H9 (cell line): ENCODE measurements around the gene MIPEP. TPM values are rescaled to one million over a fixed set of nuclear protein-coding genes. Genes with fewer than 3 reads are reported as not detected.

Experiments
- DNase-seq: peaks from one replicate; pipeline ENCODE4 v3.0.0-alpha.2; 2017
- H2AFZ ChIP-seq: one replicate; pipeline ENCODE4 v1.6.1; 2013; ENCODE audit warnings: mild to moderate bottlenecking, low read length, control low read depth, moderate library complexity
- H2AK5ac ChIP-seq: 2 replicates; pipeline ENCODE4 v1.6.1; 2013; ENCODE audit warnings: low read length, control low read depth, mixed read lengths; ENCODE audit not compliant: insufficient read length
- H2BK120ac ChIP-seq: one replicate; pipeline ENCODE4 v1.6.1; 2013; ENCODE audit warnings: low read depth, mild to moderate bottlenecking, low read length, control low read depth, inconsistent platforms; ENCODE audit not compliant: poor library complexity, severe bottlenecking
- H2BK12ac ChIP-seq: 2 replicates; pipeline ENCODE4 v1.6.1; 2013; ENCODE audit warnings: low read length, control low read depth, mixed read lengths, low read depth; ENCODE audit not compliant: insufficient read length
- H2BK15ac ChIP-seq: 2 replicates; pipeline ENCODE4 v1.6.1; 2013; ENCODE audit warnings: low read depth, low read length, control low read depth
- H2BK20ac ChIP-seq: one replicate; pipeline ENCODE4 v1.6.1; 2013; ENCODE audit warnings: low read depth, mild to moderate bottlenecking, low read length, control low read depth, inconsistent platforms; ENCODE audit not compliant: poor library complexity, severe bottlenecking
- H2BK5ac ChIP-seq: 2 replicates; pipeline ENCODE4 v1.6.1; 2013; ENCODE audit warnings: low read length, control low read depth, mixed read lengths; ENCODE audit not compliant: insufficient read length
- H3K14ac ChIP-seq: 2 replicates; pipeline ENCODE4 v1.6.1; 2013; ENCODE audit warnings: low read length, control low read depth; ENCODE audit not compliant: insufficient read depth
- H3K18ac ChIP-seq: 2 replicates; pipeline ENCODE4 v1.6.1; 2013; ENCODE audit warnings: low read depth, mild to moderate bottlenecking, mixed read lengths, low read length, control low read depth; ENCODE audit not compliant: insufficient read length
- H3K23ac ChIP-seq: 2 replicates; pipeline ENCODE4 v1.6.1; 2013; ENCODE audit warnings: low read length, control low read depth, mixed read lengths, low read depth; ENCODE audit not compliant: insufficient read length
- H3K23me2 ChIP-seq: 2 replicates; pipeline ENCODE4 v1.6.1; 2013; ENCODE audit warnings: low read depth, mild to moderate bottlenecking, mixed read lengths, low read length, control low read depth; ENCODE audit not compliant: insufficient read length, poor library complexity, severe bottlenecking
- H3K27ac ChIP-seq: 2 replicates; pipeline ENCODE4 v1.5.1; 2013; ENCODE audit warnings: low read length, control low read depth, mixed read lengths, low read depth; ENCODE audit not compliant: insufficient read length
- H3K27me3 ChIP-seq: 2 replicates; pipeline ENCODE4 v1.6.1; 2013; ENCODE audit warnings: low read length, control low read depth, inconsistent platforms; ENCODE audit not compliant: insufficient read depth
- H3K4ac ChIP-seq: 2 replicates; pipeline ENCODE4 v1.6.1; 2013; ENCODE audit warnings: low read depth, mild to moderate bottlenecking, control low read depth, inconsistent platforms, low read length, moderate library complexity
- H3K4me1 ChIP-seq: 2 replicates; pipeline ENCODE4 v1.6.1; 2013; ENCODE audit warnings: low read length, control low read depth, inconsistent platforms; ENCODE audit not compliant: insufficient read depth
- H3K4me2 ChIP-seq: 2 replicates; pipeline ENCODE4 v1.6.1; 2013; ENCODE audit warnings: low read length, control low read depth, mixed read lengths; ENCODE audit not compliant: insufficient read length, insufficient read depth
- H3K56ac ChIP-seq: 2 replicates; pipeline ENCODE4 v1.6.1; 2013; ENCODE audit warnings: low read depth, mild to moderate bottlenecking, mixed read lengths, low read length, control low read depth; ENCODE audit not compliant: insufficient read length
- H3K79me1 ChIP-seq: 2 replicates; pipeline ENCODE4 v1.6.1; 2013; ENCODE audit warnings: low read depth, mild to moderate bottlenecking, moderate library complexity, low read length, control low read depth, inconsistent platforms; ENCODE audit not compliant: insufficient read depth, poor library complexity, severe bottlenecking
- H3K79me2 ChIP-seq: 2 replicates; pipeline ENCODE4 v1.6.1; 2013; ENCODE audit warnings: low read length, control low read depth, inconsistent platforms; ENCODE audit not compliant: insufficient read depth
- H3K9ac ChIP-seq: 2 replicates; pipeline ENCODE4 v1.6.1; 2013; ENCODE audit warnings: low read length, control low read depth, mixed read lengths; ENCODE audit not compliant: insufficient read length; ENCODE audit errors: extremely low read depth
- H3K9me3 ChIP-seq: one replicate; pipeline ENCODE4 v1.6.1; 2013; ENCODE audit warnings: low read depth, low read length, inconsistent platforms; ENCODE audit not compliant: control insufficient read depth
- H3T11ph ChIP-seq: one replicate; pipeline ENCODE4 v1.6.1; 2013; ENCODE audit warnings: mild to moderate bottlenecking, low read length, control low read depth, inconsistent platforms
- H4K20me1 ChIP-seq: one replicate; pipeline ENCODE4 v1.6.1; 2013; ENCODE audit not compliant: control insufficient read depth, insufficient read length, insufficient read depth
- H4K5ac ChIP-seq: 2 replicates; pipeline ENCODE4 v1.6.1; 2013; ENCODE audit warnings: low read depth, mild to moderate bottlenecking, mixed read lengths, low read length, control low read depth; ENCODE audit not compliant: insufficient read length
- H4K8ac ChIP-seq: replicated peaks from 2 replicates; pipeline ENCODE4 v1.6.1; 2013; ENCODE audit warnings: low read length, control low read depth, mixed read lengths, low read depth; ENCODE audit not compliant: insufficient read length
- H4K91ac ChIP-seq: 2 replicates; pipeline ENCODE4 v1.6.1; 2013; ENCODE audit warnings: low read depth, mild to moderate bottlenecking, moderate library complexity, mixed read lengths, low read length, control low read depth; ENCODE audit not compliant: insufficient read length
- H3K27ac Mint-ChIP-seq, 3 experiments: 2 replicates in 2 of 3; 3 replicates in 1 of 3; pipeline ENCODE4 v1.8.0; 2020 to 2021; ENCODE audit warnings: mixed read lengths in 3 of 3, mild to moderate bottlenecking in 1 of 3, moderate library complexity in 1 of 3
- H3K27me3 Mint-ChIP-seq: 2 replicates; pipeline ENCODE4 v1.8.0; 2021; ENCODE audit warnings: low read depth, mild to moderate bottlenecking, moderate library complexity, mixed read lengths
- H3K36me3 Mint-ChIP-seq, 3 experiments: 2 replicates in 2 of 3; 3 replicates in 1 of 3; pipeline ENCODE4 v1.8.0; 2020 to 2021; ENCODE audit warnings: low read depth in 3 of 3, mixed read lengths in 3 of 3; ENCODE audit not compliant: insufficient read depth in 1 of 3
- H3K4me1 Mint-ChIP-seq, 2 experiments: 2 replicates each; pipeline ENCODE4 v1.8.0; 2020; ENCODE audit warnings: mixed read lengths in 2 of 2
- H3K4me3 Mint-ChIP-seq, 2 experiments: 2 replicates in 1 of 2; 3 replicates in 1 of 2; pipeline ENCODE4 v1.8.0; 2020 to 2021; ENCODE audit warnings: mild to moderate bottlenecking in 2 of 2, mixed read lengths in 2 of 2, moderate library complexity in 1 of 2
- H3K9me3 Mint-ChIP-seq, 2 experiments: 2 replicates in 1 of 2; 3 replicates in 1 of 2; pipeline ENCODE4 v1.8.0; 2020; ENCODE audit warnings: mild to moderate bottlenecking in 2 of 2, mixed read lengths in 2 of 2, moderate library complexity in 1 of 2
- WGBS: extraction: QIAGEN DNeasy Blood & Tissue Kit; methylation state at CpG from one replicate; pipeline ENCODE4 v1.1.7; 2013; ENCODE audit warnings: missing lambda C conversion rate, low lambda C conversion rate, mixed read lengths; ENCODE audit not compliant: insufficient read length; ENCODE audit errors: extremely low coverage; 5-methylcytosine and 5-hydroxymethylcytosine counted together
- total RNA-seq: library from RNA; stranded (reverse); gene quantifications from 2 replicates; pipeline ENCODE4 v1.2.1, GENCODE V29; 2021
- TF ChIP-seq, protein P1 (sequence below): fragments of 200-600 bp; sonication (generic); conservative IDR thresholded peaks from 3 replicates; pipeline ENCODE4 v1.8.0; 2021; ENCODE audit warnings: antibody characterized with exemption, mild to moderate bottlenecking

MIPEP gene
- total RNA-seq, 1 experiment from 2014 or later: 18.5 TPM

DNA sequence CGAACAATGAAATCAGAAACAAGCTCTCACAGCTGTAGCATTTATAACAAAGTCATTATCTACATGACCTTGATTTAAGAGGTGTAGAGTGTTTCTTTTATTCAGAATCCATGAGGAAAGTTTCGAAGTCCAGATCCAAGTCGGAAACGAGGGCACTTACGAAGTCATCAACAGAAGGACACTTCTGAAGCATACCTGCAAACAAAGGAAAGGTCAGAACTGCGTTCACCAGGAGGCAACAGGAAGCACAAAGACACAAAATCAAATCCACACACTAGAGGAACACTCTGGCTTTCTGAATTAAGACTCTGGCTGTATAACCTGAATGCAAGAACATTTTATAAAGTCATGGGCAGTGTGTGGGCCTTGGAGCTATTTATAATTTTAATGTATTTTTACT is 158.9 kb downstream of the MIPEP start:
- Histone ChIP-seq H3K79me1 (no peaks in the 10 kb centered on the region), H2BK15ac (no peak overlapping the region), H3K9ac (no peak overlapping the region), H2BK12ac (no peak overlapping the region), H3K18ac (no peak overlapping the region), H3K9me3 (no peaks in the 10 kb centered on the region), H3K23me2 (no peaks in the 10 kb centered on the region), H3K4me1 (no peaks in the 10 kb centered on the region; the same call in 1 of the 2 replicates), H3K79me2 (no peaks in the 10 kb centered on the region), H3K27ac (no peak overlapping the region), H3T11ph (no peak overlapping the region), H2BK120ac (no peak overlapping the region), H3K23ac (no peak overlapping the region), H4K5ac (no peak overlapping the region), H4K20me1 (no peaks in the 10 kb centered on the region), H3K27me3 (no peaks in the 10 kb centered on the region), H4K8ac (no peak overlapping the region), H3K4ac (no peak overlapping the region), H2AK5ac (no peak overlapping the region), H2BK5ac (no peak overlapping the region), H4K91ac (no peak overlapping the region), H2AFZ (no peak overlapping the region), H3K4me2 (no peak overlapping the region), H3K56ac (no peak overlapping the region), H2BK20ac (no peak overlapping the region), H3K14ac (no peak overlapping the region)
- H3K9me3 Mint-ChIP-seq: no peaks in the 10 kb centered on the region
- H3K4me1 Mint-ChIP-seq: peaks cover 7 to 12% of the 10 kb centered on the region in 2 experiments
- no CpG with 5 or more reads among the region's 6 CpGs for WGBS
- no peaks in the 10 kb centered on the region for H3K27me3 Mint-ChIP-seq
- DNase-seq: no peak
- no peak overlapping the region; a peak in 1 of 7 replicates for H3K27ac Mint-ChIP-seq
- TF ChIP-seq, protein P1, sequence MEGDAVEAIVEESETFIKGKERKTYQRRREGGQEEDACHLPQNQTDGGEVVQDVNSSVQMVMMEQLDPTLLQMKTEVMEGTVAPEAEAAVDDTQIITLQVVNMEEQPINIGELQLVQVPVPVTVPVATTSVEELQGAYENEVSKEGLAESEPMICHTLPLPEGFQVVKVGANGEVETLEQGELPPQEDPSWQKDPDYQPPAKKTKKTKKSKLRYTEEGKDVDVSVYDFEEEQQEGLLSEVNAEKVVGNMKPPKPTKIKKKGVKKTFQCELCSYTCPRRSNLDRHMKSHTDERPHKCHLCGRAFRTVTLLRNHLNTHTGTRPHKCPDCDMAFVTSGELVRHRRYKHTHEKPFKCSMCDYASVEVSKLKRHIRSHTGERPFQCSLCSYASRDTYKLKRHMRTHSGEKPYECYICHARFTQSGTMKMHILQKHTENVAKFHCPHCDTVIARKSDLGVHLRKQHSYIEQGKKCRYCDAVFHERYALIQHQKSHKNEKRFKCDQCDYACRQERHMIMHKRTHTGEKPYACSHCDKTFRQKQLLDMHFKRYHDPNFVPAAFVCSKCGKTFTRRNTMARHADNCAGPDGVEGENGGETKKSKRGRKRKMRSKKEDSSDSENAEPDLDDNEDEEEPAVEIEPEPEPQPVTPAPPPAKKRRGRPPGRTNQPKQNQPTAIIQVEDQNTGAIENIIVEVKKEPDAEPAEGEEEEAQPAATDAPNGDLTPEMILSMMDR: no peak
- H3K36me3 Mint-ChIP-seq: peaks cover 0 to 2% (median 2%) of the 10 kb centered on the region in 3 experiments; a peak in 2 of 7 replicates
- H3K4me3 Mint-ChIP-seq: no peak overlapping the region
